Stimulated activated naive CD4-positive, alpha-beta T cell (primary cell): ENCODE measurements around the gene TPSG1.

Source experiments
- DNase-seq, 6 experiments: peaks; one replicate each; lab custom pipeline; 2025; lab: John Stamatoyannopoulos, UW

TPSG1 gene

GRCh38 chr16:1177053-1177452 lies 48.0 kb downstream of the TPSG1 start:
- DNase-seq = no peak

DNA sequence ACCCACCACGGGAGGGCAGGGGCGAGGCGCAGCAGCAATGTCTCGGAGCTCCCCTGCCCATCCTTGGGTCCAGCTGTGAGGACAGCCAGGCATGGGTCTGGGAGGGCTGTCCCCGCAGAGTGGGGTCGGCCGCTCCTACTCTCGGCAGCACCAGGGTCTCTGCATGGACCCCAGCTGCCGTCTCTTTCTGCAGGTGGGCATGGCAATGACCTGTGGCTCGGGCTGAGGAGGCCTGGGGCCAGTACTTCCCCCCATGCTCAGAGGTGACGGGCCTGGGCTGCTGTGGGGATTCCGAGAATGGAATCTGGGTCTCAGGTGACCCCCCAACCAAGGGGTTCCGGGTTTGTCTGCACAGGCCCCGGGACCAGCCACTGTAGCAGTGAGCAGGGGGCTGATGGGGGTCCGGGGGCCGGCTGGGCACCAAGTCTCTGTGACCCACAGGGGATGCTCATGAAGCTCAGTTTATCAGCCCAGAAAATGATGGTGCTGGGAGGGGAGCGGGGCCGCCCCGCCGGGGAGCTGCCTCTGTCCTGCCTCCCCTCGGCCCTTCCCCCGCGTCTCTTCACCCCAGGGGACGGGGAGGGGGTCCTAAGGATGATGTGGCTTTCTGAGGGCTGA lies 48.7 kb downstream of the TPSG1 start:
- DNase-seq = no peak

DNA sequence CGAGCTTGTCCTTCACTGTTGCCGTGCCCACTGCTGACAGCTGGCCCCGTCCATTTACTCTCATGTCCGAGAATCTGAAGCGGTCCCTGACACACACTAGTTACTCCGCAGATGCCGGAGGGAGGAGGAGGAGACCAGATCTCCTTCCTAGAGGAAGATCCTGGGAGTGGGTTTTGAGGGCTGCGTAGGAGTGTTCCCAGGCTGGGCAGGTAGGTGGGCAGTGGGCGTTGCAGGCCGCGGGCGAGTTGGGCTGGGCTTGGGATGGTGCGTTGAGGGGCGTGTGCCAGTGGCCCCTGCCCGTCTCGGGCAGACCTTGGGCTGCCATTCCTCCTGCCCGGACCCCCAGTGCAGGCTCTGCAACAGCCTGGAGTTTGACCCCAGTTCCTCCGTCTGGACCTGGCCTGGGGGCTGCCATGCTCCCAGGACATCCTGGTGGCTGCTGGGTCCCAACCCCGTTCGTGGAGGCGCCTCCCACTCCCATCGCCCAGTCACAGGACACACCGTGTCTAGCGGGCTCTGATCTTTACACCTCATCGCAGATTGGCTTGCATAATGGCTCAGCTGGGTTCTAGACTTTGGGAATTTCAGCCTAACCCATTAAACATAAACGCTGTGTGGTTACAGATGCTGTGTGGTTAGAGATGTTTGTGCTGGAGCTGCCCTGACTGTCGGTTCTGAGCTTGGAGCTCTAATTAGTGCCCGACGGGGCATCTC lies 49.3 kb downstream of the TPSG1 start:
- DNase-seq = no peak

- no peak for DNase-seq
These were observed 50.4 kb downstream of the TPSG1 start for GRCh38 chr16:1174477-1175357.

DNA sequence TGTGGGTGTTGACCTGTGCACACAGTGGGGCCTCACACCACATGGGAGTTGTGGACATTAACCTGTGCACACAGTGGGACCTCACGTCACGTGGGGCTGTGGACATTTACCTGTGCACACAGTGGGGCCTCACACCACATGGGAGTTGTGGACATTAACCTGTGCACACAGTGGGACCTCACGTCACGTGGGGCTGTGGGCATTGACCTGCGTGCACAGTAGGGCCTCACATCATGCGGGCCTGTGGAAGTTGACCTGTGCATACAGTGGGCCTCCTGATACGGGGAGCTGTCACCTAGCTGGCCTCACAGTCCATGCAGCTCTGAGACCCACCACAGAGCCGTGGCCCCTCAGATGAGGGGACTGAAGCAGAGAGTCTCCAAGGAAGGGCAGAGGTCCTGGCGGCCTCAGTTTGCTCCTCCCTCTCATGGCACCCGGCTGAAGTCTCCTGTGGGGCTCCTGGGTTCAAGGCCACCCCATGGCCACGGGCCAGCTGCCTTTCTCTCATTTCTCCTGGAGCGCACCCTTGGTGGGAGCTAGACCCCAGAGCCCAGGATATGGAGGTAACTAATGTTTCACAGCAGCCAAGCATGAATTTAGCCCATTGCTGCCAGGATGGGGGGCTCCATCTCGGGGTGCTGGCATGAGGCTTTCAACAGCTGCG lies 51.1 kb downstream of the TPSG1 start:
- no peak for DNase-seq

GRCh38 chr16:1172651-1173050 lies 52.4 kb downstream of the TPSG1 start:
- no peak for DNase-seq

DNA sequence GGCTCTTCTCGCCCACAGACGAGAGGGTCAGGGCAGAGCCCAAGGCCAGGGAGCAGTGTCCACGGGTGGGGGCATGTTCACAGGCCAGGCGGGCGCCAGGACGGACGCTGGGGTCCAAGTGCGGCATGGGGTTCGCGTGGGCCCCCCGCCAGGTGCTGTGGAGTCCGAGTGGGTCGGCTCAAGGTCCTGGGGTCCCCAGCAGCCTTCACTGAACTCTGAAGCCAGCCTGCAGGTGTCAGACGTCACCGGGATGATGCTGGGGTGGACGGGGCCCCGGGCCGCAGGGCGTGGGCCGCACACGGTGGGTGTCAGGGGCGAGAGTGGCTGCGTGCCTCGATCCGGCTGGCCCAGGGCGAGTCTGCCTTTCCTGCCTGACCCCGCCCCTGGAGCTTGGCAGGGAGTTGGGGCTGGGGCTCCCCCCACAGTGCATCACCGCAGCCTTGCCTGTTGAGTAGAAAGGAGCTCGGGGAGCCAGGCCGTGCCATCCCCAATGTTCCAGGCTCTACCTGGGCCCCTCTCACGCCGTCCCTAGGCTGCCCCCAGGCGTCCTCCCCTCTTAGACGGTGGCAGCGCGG lies 53.1 kb downstream of the TPSG1 start:
- no peak for DNase-seq
